HepG2 (cell line): ENCODE results near the gene SART1. TPM values are rescaled to one million over a fixed set of nuclear protein-coding genes. Genes with fewer than 3 reads are reported as not detected.
A peak's percentile ranks its signal among the peaks of the same experiment; 100 is the strongest.

ENCODE experiments used
- ATRX ChIP-seq: sonication (generic); formaldehyde crosslinking; IDR thresholded peaks from 2 replicates; pipeline ENCODE4 v1.4.0; 2020; ENCODE audit warnings: missing genetic modification reagents, borderline replicate concordance
- CCDC6 ChIP-seq: sonication (generic); formaldehyde crosslinking; IDR thresholded peaks from 2 replicates; pipeline ENCODE4 v1.8.1; 2022; ENCODE audit warnings: mild to moderate bottlenecking, missing genetic modification reagents, moderate library complexity
- HDAC1 ChIP-seq: sonication (generic); formaldehyde crosslinking; IDR thresholded peaks from 2 replicates; pipeline ENCODE4 v1.5.1; 2020; ENCODE audit warnings: mild to moderate bottlenecking, missing genetic modification reagents
- HNRNPL ChIP-seq: fragments of 200-400 bp; formaldehyde crosslinking; IDR thresholded peaks from 2 replicates; pipeline ENCODE4 v1.6.1; 2017; ENCODE audit warnings: mild to moderate bottlenecking, low read depth, low read length
- KLF15 ChIP-seq: sonication (generic); formaldehyde crosslinking; IDR thresholded peaks from 2 replicates; pipeline ENCODE4 v1.8.1; 2023; ENCODE audit warnings: borderline replicate concordance, mild to moderate bottlenecking, inconsistent platforms, missing genetic modification reagents, mixed read lengths
- MIER2 ChIP-seq: IDR thresholded peaks from 2 replicates; pipeline ENCODE4 v1.6.1; 2016; ENCODE audit warnings: missing biosample characterization, missing genetic modification reagents
- NFIB ChIP-seq: sonication (generic); formaldehyde crosslinking; IDR thresholded peaks from 2 replicates; pipeline ENCODE4 v1.9.0; 2021; ENCODE audit warnings: missing genetic modification reagents, mild to moderate bottlenecking, borderline replicate concordance
- SP1 ChIP-seq, 2 experiments: fragments of 450-650 bp in 1 of 2; sonication (generic) in 1 of 2; formaldehyde crosslinking in 1 of 2; IDR thresholded peaks; 2 replicates each; pipeline versions ENCODE4 v1.4.0 to v1.6.1; 2016 to 2020; ENCODE audit warnings: missing genetic modification reagents in 1 of 2
- SUZ12 ChIP-seq: fragments of 150-350 bp; IDR thresholded peaks from 2 replicates; pipeline ENCODE4 v1.6.1; 2014; ENCODE audit warnings: low read depth, low read length
- TBL1XR1 ChIP-seq: fragments of 150-350 bp; IDR thresholded peaks from 2 replicates; pipeline ENCODE4 v1.6.1; 2014; ENCODE audit warnings: borderline replicate concordance, low read length; ENCODE audit not compliant: partially characterized antibody
- TOPORS ChIP-seq: sonication (generic); formaldehyde crosslinking; IDR thresholded peaks from 2 replicates; pipeline ENCODE4 v1.8.0; 2023; ENCODE audit warnings: mild to moderate bottlenecking, missing genetic modification reagents
- ZNF124 ChIP-seq: sonication (generic); formaldehyde crosslinking; IDR thresholded peaks from 2 replicates; pipeline ENCODE4 v1.4.0; 2020; ENCODE audit warnings: missing genetic modification reagents
- ZNF256 ChIP-seq: sonication (generic); formaldehyde crosslinking; conservative IDR thresholded peaks from 2 replicates; pipeline ENCODE4 v1.4.0; 2020; ENCODE audit warnings: missing genetic modification reagents
- ZNF614 ChIP-seq: IDR thresholded peaks from 2 replicates; pipeline ENCODE4 v1.6.1; 2018; ENCODE audit warnings: missing biosample characterization, missing genetic modification reagents, inconsistent platforms, borderline replicate concordance
- ZSCAN29 ChIP-seq: sonication (generic); formaldehyde crosslinking; conservative IDR thresholded peaks from 2 replicates; pipeline ENCODE4 v1.4.0; 2020; ENCODE audit warnings: mild to moderate bottlenecking, missing genetic modification reagents
- polyA plus RNA-seq, 8 experiments: library from polyadenylated mRNA; depleted of rRNA in 3 of 8; stranded (reverse) in 7 of 8; unstranded in 1 of 8; fragments of >200 nt; fragmentation: Illumina TruSeq in 4 of 8; extraction: Trizol in 4 of 8; gene quantifications; 2 replicates each; pipeline versions ENCODE4 v1.2.1 to v1.2.3, GENCODE V29; 2011 to 2016; ENCODE audit warnings: low read depth in 4 of 8, missing spikeins in 1 of 8, mixed read lengths in 1 of 8; ENCODE audit not compliant: insufficient read depth in 1 of 8
- total RNA-seq, 5 experiments: library from RNA; depleted of rRNA; stranded (reverse); fragments of >200 nt; fragmentation: Illumina TruSeq; extraction: Trizol; gene quantifications; 2 replicates each; pipeline ENCODE4 v1.2.3, GENCODE V29; 2016; ENCODE audit warnings: low read depth in 1 of 5
- TF ChIP-seq, protein P1 (sequence below): sonication (generic); formaldehyde crosslinking; IDR thresholded peaks from 2 replicates; pipeline ENCODE4 v1.5.0; 2020; ENCODE audit warnings: mild to moderate bottlenecking, missing genetic modification reagents
- TF ChIP-seq, protein P2 (sequence below), 2 experiments: sonication (generic) in 1 of 2; formaldehyde crosslinking in 1 of 2; IDR thresholded peaks; 2 replicates each; pipeline versions ENCODE4 v1.5.1 to v1.6.1; 2011 to 2020; ENCODE audit warnings: borderline replicate concordance in 1 of 2, low read depth in 1 of 2, low read length in 1 of 2, mild to moderate bottlenecking in 1 of 2, missing genetic modification reagents in 1 of 2, moderate library complexity in 1 of 2
- TF ChIP-seq, protein P3 (sequence below): conservative IDR thresholded peaks from 2 replicates; pipeline ENCODE4 v1.6.1; 2018; ENCODE audit warnings: missing genetic modification reagents
- TF ChIP-seq, protein P4 (sequence below): sonication (generic); formaldehyde crosslinking; IDR thresholded peaks from 2 replicates; pipeline ENCODE4 v1.5.1; 2020; ENCODE audit warnings: missing genetic modification reagents, mild to moderate bottlenecking, borderline replicate concordance

Gene SART1
- total and polyA plus RNA-seq, 2 of the 13 experiments (the other 11 are each of a cell fraction or from before 2014, with no cell fraction given), result 11.3 to 22.5 TPM

DNA sequence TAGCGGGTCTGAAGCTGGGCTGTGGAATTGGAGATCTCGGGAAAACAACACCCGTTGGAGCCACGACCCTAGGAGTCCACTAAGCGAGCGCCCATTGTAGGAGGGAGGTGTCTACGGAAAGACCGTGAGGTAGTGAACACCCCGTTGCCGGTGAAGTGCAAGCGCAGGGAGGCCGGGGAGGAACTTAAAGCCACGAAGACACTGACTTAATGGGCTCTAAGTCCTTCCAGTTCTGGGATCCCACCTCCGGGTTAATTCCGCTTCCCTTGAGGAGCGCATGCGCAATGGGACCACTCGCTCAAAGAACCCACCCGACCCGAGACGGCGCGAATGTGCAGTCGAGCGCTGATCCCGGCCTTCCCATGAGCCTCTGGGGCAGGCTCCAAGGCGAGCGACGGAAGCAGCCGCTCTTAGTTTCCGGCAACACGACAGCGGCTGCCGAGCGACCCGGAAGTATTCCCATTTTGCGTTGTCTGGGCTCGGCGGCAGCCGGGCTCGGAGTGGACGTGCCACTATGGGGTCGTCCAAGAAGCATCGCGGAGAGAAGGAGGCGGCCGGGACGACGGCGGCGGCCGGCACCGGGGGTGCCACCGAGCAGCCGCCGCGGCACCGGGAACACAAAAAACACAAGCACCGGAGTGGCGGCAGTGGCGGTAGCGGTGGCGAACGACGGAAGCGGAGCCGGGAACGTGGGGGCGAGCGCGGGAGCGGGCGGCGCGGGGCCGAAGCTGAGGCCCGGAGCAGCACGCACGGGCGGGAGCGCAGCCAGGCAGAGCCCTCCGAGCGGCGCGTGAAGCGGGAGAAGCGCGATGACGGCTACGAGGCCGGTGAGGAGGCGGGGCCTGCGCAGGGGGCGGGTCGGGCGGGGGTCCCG lies at the start of gene SART1 (continued):
- TF ChIP-seq TOPORS (CRISPR knock-in tag) (no peak; the same call in 1 of the 2 replicates), TBL1XR1 (no peak), NFIB (CRISPR knock-in tag) (no peak), ATRX (CRISPR knock-in tag) (no peak), SUZ12 (peak; percentile 57), HDAC1 (CRISPR knock-in tag) (peak; percentile 97), CCDC6 (peak; percentile 85), HNRNPL (0 out of 2 replicates have a peak, but pooled peaks have one; percentile 17), SP1 (IDR thresholded peaks at IDR 0.05) (no peak), SP1 (CRISPR knock-in tag; IDR thresholded peaks at IDR 0.05) (no peak; the same call in 1 of the 2 replicates), KLF15 (CRISPR knock-in tag) (no peak), MIER2 (peak; percentile 22; the same call in 1 of the 2 replicates), ZNF124 (peak; percentile 70; the same call in 1 of the 2 replicates), ZNF614 (no peak), ZNF256 (no peak), ZSCAN29 (CRISPR knock-in tag) (peak; percentile 77; the same call in 1 of the 2 replicates)
- TF ChIP-seq, protein P1, sequence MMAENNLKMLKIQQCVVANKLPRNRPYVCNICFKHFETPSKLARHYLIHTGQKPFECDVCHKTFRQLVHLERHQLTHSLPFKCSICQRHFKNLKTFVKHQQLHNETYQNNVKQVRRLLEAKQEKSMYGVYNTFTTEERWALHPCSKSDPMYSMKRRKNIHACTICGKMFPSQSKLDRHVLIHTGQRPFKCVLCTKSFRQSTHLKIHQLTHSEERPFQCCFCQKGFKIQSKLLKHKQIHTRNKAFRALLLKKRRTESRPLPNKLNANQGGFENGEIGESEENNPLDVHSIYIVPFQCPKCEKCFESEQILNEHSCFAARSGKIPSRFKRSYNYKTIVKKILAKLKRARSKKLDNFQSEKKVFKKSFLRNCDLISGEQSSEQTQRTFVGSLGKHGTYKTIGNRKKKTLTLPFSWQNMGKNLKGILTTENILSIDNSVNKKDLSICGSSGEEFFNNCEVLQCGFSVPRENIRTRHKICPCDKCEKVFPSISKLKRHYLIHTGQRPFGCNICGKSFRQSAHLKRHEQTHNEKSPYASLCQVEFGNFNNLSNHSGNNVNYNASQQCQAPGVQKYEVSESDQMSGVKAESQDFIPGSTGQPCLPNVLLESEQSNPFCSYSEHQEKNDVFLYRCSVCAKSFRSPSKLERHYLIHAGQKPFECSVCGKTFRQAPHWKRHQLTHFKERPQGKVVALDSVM (CRISPR knock-in tag), result no peak; the same call in none of the 2 replicates
- TF ChIP-seq, protein P2, sequence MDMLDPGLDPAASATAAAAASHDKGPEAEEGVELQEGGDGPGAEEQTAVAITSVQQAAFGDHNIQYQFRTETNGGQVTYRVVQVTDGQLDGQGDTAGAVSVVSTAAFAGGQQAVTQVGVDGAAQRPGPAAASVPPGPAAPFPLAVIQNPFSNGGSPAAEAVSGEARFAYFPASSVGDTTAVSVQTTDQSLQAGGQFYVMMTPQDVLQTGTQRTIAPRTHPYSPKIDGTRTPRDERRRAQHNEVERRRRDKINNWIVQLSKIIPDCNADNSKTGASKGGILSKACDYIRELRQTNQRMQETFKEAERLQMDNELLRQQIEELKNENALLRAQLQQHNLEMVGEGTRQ (IDR thresholded peaks at IDR 0.05; ENCODE audit: low read depth, low read length), result no peak
- TF ChIP-seq, protein P2 (CRISPR knock-in tag; IDR thresholded peaks at IDR 0.05; ENCODE audit: borderline replicate concordance), result no peak
- TF ChIP-seq, protein P3, sequence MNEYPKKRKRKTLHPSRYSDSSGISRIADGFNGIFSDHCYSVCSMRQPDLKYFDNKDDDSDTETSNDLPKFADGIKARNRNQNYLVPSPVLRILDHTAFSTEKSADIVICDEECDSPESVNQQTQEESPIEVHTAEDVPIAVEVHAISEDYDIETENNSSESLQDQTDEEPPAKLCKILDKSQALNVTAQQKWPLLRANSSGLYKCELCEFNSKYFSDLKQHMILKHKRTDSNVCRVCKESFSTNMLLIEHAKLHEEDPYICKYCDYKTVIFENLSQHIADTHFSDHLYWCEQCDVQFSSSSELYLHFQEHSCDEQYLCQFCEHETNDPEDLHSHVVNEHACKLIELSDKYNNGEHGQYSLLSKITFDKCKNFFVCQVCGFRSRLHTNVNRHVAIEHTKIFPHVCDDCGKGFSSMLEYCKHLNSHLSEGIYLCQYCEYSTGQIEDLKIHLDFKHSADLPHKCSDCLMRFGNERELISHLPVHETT, result peak; percentile 98
- TF ChIP-seq, protein P4, sequence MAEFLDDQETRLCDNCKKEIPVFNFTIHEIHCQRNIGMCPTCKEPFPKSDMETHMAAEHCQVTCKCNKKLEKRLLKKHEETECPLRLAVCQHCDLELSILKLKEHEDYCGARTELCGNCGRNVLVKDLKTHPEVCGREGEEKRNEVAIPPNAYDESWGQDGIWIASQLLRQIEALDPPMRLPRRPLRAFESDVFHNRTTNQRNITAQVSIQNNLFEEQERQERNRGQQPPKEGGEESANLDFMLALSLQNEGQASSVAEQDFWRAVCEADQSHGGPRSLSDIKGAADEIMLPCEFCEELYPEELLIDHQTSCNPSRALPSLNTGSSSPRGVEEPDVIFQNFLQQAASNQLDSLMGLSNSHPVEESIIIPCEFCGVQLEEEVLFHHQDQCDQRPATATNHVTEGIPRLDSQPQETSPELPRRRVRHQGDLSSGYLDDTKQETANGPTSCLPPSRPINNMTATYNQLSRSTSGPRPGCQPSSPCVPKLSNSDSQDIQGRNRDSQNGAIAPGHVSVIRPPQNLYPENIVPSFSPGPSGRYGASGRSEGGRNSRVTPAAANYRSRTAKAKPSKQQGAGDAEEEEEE (CRISPR knock-in tag), result no peak
